AG09319 (cell line): Measurements from ENCODE around the gene MGP.

Experiments used
- DNase-seq: peaks from one replicate; pipeline ENCODE4 v3.0.0-alpha.2; 2010; ENCODE audit warnings: low read depth; ENCODE audit errors: extremely low read depth
- CTCF ChIP-seq: IDR thresholded peaks from 2 replicates; pipeline ENCODE4 v1.5.1; 2011; ENCODE audit warnings: low read depth, mild to moderate bottlenecking, inconsistent platforms, low read length, moderate library complexity

The MGP gene

GRCh38 chr12:14913381-14913781 is 27.7 kb upstream of the MGP start:
- TF ChIP-seq CTCF = no peak
- no peak for DNase-seq

- no peak for TF ChIP-seq CTCF
- DNase-seq = no peak
Observed at GRCh38 chr12:14911131-14911530, 25.5 kb upstream of the MGP start.

- DNase-seq = no peak
- TF ChIP-seq CTCF = no peak
Observed at GRCh38 chr12:14910090-14910915, 24.6 kb upstream of the MGP start.

- no peak for TF ChIP-seq CTCF
- no peak for DNase-seq
Observed at GRCh38 chr12:14907953-14908352, 22.3 kb upstream of the MGP start.

GRCh38 chr12:14906114-14906513 is 20.5 kb upstream of the MGP start:
- DNase-seq = no peak
- TF ChIP-seq CTCF = no peak

- DNase-seq = no peak
- TF ChIP-seq CTCF = no peak
Observed at GRCh38 chr12:14905269-14906004, 19.8 kb upstream of the MGP start.

GRCh38 chr12:14904854-14905253 is 19.2 kb upstream of the MGP start:
- no peak for TF ChIP-seq CTCF
- DNase-seq = no peak
